GM12891 (cell line): Measurements from ENCODE around the gene MFSD6.

Experiments used
- POLR2A ChIP-seq: IDR thresholded peaks from 2 replicates; pipeline ENCODE4 v1.6.1; 2011; ENCODE audit warnings: low read depth, low read length, control low read depth
- POLR2AphosphoS5 ChIP-seq: IDR thresholded peaks from 2 replicates; pipeline ENCODE4 v1.6.1; 2011; ENCODE audit warnings: low read depth, low read length, control low read depth
- POU2F2 ChIP-seq: IDR thresholded peaks from 2 replicates; pipeline ENCODE4 v1.6.1; 2011; ENCODE audit warnings: low read depth, mild to moderate bottlenecking, control low read depth, low read length, moderate library complexity
- SPI1 ChIP-seq: IDR thresholded peaks from 2 replicates; pipeline ENCODE4 v1.6.1; 2011; ENCODE audit warnings: low read depth, low read length, control low read depth

GRCh38 chr2:190538201-190538600 lies 130.0 kb downstream of the MFSD6 start:
- TF ChIP-seq POLR2A = no peak
- TF ChIP-seq POLR2AphosphoS5 = no peak
- no peak for TF ChIP-seq SPI1
- TF ChIP-seq POU2F2 = no peak
